DMS 273 (cell line): ENCODE data around the gene ASNS.
A peak's percentile ranks its signal among the peaks of the same experiment; 100 is the strongest.

ENCODE experiments used
- DNase-seq: peaks from one replicate; lab custom pipeline; 2025; ENCODE audit not compliant: unreplicated experiment; lab: John Stamatoyannopoulos, UW

Gene ASNS

GRCh38 chr7:97842772-97843345, 29.3 kb downstream of the ASNS start:
- DNase-seq: no peak

DNA sequence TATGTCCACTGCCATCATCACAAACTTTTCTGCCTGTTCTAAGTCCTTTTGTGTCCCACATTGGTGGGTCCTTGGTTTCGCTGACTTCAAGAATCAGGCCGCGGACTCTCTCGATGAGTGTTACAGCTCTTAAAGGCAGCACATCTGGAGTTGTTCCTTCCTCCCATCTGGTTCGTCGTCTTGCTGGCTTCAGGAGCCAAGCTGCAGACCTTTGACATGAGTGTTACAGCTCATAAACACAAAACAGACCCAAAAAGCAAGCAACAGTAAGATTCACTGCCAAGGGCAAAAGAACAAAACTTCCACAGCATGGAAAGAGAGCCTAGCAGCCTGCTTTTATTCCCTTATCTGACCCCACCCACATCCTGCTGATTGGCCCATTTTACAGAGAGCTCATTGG, 30.2 kb downstream of the ASNS start:
- no peak for DNase-seq

- DNase-seq: peak; percentile 87
Observed at GRCh38 chr7:97835296-97836138, 36.7 kb downstream of the ASNS start.

GRCh38 chr7:97819161-97819560, 53.0 kb downstream of the ASNS start:
- DNase-seq: peak; percentile 33

- no peak for DNase-seq
Observed at GRCh38 chr7:97818066-97818663, 54.0 kb downstream of the ASNS start.
